ENCODE results near the gene POP4. TPM values are rescaled to one million over a fixed set of nuclear protein-coding genes. Genes with fewer than 3 reads are reported as not detected.
A peak's percentile ranks its signal among the peaks of the same experiment; 100 is the strongest.

Gene POP4
- total and polyA plus RNA-seq, 9 of the 15 experiments (the other 6 are each of a cell fraction or from before 2014, with no cell fraction given), result 42.1 to 128 (median 99.0) TPM

GRCh38 chr19:29576046-29576606 is 30.0 kb upstream of the POP4 start:
- FAIRE-seq (no peak), ATAC-seq (peak; percentile 56; the same call in 1 of the 3 replicates)
- no peak for TF ChIP-seq ZNF830 (CRISPR knock-in tag; IDR thresholded peaks at IDR 0.05)
- no peak for TF ChIP-seq ZNF668 (CRISPR knock-in tag; IDR thresholded peaks at IDR 0.05)
- TF ChIP-seq, protein P1, sequence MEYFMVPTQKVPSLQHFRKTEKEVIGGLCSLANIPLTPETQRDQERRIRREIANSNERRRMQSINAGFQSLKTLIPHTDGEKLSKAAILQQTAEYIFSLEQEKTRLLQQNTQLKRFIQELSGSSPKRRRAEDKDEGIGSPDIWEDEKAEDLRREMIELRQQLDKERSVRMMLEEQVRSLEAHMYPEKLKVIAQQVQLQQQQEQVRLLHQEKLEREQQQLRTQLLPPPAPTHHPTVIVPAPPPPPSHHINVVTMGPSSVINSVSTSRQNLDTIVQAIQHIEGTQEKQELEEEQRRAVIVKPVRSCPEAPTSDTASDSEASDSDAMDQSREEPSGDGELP (CRISPR knock-in tag; IDR thresholded peaks at IDR 0.05; ENCODE audit: borderline replicate concordance), result no peak
- no peak for TF ChIP-seq ZBTB8A (IDR thresholded peaks at IDR 0.05; ENCODE audit: partially characterized antibody)
- no peak for TF ChIP-seq ILK (tag; IDR thresholded peaks at IDR 0.05; ENCODE audit: borderline replicate concordance, low read depth)
- TF ChIP-seq NFIC (IDR thresholded peaks at IDR 0.05), result no peak
- TF ChIP-seq SRSF1 (IDR thresholded peaks at IDR 0.05; ENCODE audit: low read depth, low read length), result no peak
- no peak for TF ChIP-seq SREBF2 (CRISPR knock-in tag; IDR thresholded peaks at IDR 0.05)
- TF ChIP-seq ZFP36 (IDR thresholded peaks at IDR 0.05; ENCODE audit: low read depth, low read length, partially characterized antibody), result no peak
- TF ChIP-seq, protein P2, sequence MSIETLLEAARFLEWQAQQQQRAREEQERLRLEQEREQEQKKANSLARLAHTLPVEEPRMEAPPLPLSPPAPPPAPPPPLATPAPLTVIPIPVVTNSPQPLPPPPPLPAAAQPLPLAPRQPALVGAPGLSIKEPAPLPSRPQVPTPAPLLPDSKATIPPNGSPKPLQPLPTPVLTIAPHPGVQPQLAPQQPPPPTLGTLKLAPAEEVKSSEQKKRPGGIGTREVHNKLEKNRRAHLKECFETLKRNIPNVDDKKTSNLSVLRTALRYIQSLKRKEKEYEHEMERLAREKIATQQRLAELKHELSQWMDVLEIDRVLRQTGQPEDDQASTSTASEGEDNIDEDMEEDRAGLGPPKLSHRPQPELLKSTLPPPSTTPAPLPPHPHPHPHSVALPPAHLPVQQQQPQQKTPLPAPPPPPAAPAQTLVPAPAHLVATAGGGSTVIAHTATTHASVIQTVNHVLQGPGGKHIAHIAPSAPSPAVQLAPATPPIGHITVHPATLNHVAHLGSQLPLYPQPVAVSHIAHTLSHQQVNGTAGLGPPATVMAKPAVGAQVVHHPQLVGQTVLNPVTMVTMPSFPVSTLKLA (conservative IDR thresholded peaks at IDR 0.05), result no peak
- no peak for TF ChIP-seq ZC3H8 (IDR thresholded peaks at IDR 0.05)
- TF ChIP-seq, protein P3, sequence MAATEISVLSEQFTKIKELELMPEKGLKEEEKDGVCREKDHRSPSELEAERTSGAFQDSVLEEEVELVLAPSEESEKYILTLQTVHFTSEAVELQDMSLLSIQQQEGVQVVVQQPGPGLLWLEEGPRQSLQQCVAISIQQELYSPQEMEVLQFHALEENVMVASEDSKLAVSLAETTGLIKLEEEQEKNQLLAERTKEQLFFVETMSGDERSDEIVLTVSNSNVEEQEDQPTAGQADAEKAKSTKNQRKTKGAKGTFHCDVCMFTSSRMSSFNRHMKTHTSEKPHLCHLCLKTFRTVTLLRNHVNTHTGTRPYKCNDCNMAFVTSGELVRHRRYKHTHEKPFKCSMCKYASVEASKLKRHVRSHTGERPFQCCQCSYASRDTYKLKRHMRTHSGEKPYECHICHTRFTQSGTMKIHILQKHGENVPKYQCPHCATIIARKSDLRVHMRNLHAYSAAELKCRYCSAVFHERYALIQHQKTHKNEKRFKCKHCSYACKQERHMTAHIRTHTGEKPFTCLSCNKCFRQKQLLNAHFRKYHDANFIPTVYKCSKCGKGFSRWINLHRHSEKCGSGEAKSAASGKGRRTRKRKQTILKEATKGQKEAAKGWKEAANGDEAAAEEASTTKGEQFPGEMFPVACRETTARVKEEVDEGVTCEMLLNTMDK (IDR thresholded peaks at IDR 0.05; ENCODE audit: borderline replicate concordance, insufficient read depth, low read depth, low read length, poor library complexity, severe bottlenecking), result no peak
- no peak for TF ChIP-seq BCOR (IDR thresholded peaks at IDR 0.05)

More at GRCh38 chr19:29576046-29576606, 30.0 kb upstream of the POP4 start:
- in situ Hi-C loops (cut with MboI) (loop anchor here (25.0 kb wide), 1 partner anchor 839 kb away; no protein-coding TSS in a partner anchor), intact Hi-C loops (cut with micrococcal nuclease) (no loop called here)
- Histone ChIP-seq H3K9ac (ENCODE audit: insufficient read depth in 1 of 2, low read depth in 2 of 2, low read length in 2 of 2) (no peak overlapping the region; a peak in 1 of 4 replicates), H3K9me1 (ENCODE audit: control insufficient read depth, insufficient read depth, low read length) (no peaks in the 10 kb centered on the region), H4K20me1 (replicated peaks; ENCODE audit: control insufficient read depth, insufficient read depth, low read length) (no peaks in the 10 kb centered on the region), H3K9me3 (replicated peaks; ENCODE audit: control insufficient read depth, insufficient read depth, low read depth, low read length) (no peaks in the 10 kb centered on the region), H3K36me3 (ENCODE audit: control insufficient read depth, insufficient read depth, low read length) (no peaks in the 10 kb centered on the region), H3K4me1 (replicated peaks in 1 of 2; ENCODE audit: control insufficient read depth in 2 of 2, insufficient read depth in 2 of 2, low read length in 2 of 2) (no peaks in the 10 kb centered on the region; a peak in 1 of 5 replicates), H3K27ac (ENCODE audit: extremely low read depth, low read depth, low read length) (no peak overlapping the region), H2AFZ (ENCODE audit: low read depth, low read length) (no peak overlapping the region), H3K79me2 (ENCODE audit: control insufficient read depth, insufficient read depth, low read length) (no peaks in the 10 kb centered on the region), H3K27me3 (ENCODE audit: control insufficient read depth in 2 of 2, insufficient read depth in 2 of 2, low read length in 2 of 2) (peaks cover 20 to 38% of the 10 kb centered on the region in 2 experiments; a peak in 4 of 5 replicates), H3K4me2 (ENCODE audit: insufficient read depth, low read length) (no peak overlapping the region), H3K4me3 (no peak overlapping the region)
- POLR2A ChIA-PET, result interaction anchor here (0.6 to 1.8 kb wide), 3 partner anchors 13 to 1528 kb away, joined by 3 to 8 read pairs (median 3); no protein-coding TSS in a partner anchor
- BruUV-seq (replicated peaks), result no TSS peak
- DNase-seq (ENCODE audit: extremely low read depth in 1 of 4, low spot score in 3 of 4), result no peak
- CTCF ChIA-PET (ENCODE audit: low intra/inter-chr PET ratio), result no interaction called here
- WGBS (ENCODE audit: insufficient coverage, low coverage, missing lambda C conversion rate), result 0% methylated on average over 14 of the region's 14 CpGs

Measured in K562 (cell line).